BJ (cell line): ENCODE measurements around the gene RAPGEF5. TPM values are rescaled to one million over a fixed set of nuclear protein-coding genes. Genes with fewer than 3 reads are reported as not detected.

ENCODE experiments used
- CTCF ChIA-PET: fragments of 350-600 bp; formaldehyde crosslinking; extraction: SDS; loops from one replicate; lab custom pipeline; 2021; ENCODE audit warnings: antibody characterized with exemption, inconsistent platforms; lab: Yijun Ruan, JAX
- POLR2A ChIA-PET: fragments of 300-600 bp; sonication (Branson Sonifier 250); formaldehyde crosslinking; extraction: SDS; loops from one replicate; lab custom pipeline; 2021; ENCODE audit warnings: antibody characterized with exemption; lab: Charles Lee
- DNase-seq: peaks from one replicate; pipeline ENCODE4 v3.0.0-alpha.2; 2011; ENCODE audit warnings: low read depth
- H3K27me3 ChIP-seq: 2 replicates; pipeline ENCODE4 v1.6.0; 2011; ENCODE audit warnings: low read length; ENCODE audit not compliant: control insufficient read depth, insufficient read depth
- H3K36me3 ChIP-seq: 2 replicates; pipeline ENCODE4 v1.5.1; 2011; ENCODE audit warnings: low read length; ENCODE audit not compliant: control insufficient read depth, insufficient read depth
- H3K4me3 ChIP-seq: 2 replicates; pipeline ENCODE4 v1.5.1; 2011; ENCODE audit warnings: low read depth, mild to moderate bottlenecking, control low read depth, low read length
- CTCF ChIP-seq: IDR thresholded peaks from 2 replicates; pipeline ENCODE4 v1.5.1; 2011; ENCODE audit warnings: low read depth, mild to moderate bottlenecking, control low read depth, inconsistent platforms, low read length, moderate library complexity; ENCODE audit not compliant: insufficient read depth
- polyA plus RNA-seq: library from polyadenylated mRNA; depleted of rRNA; stranded (reverse); fragments of >200 nt; gene quantifications from 2 replicates; pipeline ENCODE4 v1.2.3, GENCODE V29; 2011

RAPGEF5 gene
- polyA plus RNA-seq, 1 experiment, result not detected

DNA sequence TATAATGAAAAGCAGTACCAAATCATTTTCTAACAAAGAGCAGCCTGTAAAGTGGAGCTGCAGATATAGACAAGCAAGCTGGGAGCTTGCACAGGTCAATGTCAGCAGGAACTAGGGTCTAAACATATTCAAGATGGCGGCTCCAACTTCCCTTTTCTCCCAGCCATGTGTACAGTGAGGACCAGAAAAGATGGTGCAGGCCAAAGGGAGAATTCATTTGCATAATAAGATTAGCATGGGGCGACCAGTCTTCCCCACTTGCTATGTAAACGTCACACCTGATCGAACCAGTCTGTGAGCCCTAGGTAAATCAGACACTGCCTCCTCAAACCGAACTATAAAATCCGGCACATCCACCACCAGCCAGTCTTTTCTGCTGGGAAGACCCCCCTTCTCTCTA is 4.4 kb upstream of the RAPGEF5 start:
- no peak for DNase-seq
- CTCF ChIA-PET, result interaction anchor here (1.0 to 1.1 kb wide), 2 partner anchors 21 to 83 kb away, joined by 3 read pairs; no protein-coding TSS in a partner anchor
- Histone ChIP-seq H3K27me3 (peaks cover 6% of the 10 kb centered on the region), H3K36me3 (no peaks in the 10 kb centered on the region), H3K4me3 (no peak overlapping the region)
- POLR2A ChIA-PET, result no interaction called here
- TF ChIP-seq CTCF, result no peak

DNA sequence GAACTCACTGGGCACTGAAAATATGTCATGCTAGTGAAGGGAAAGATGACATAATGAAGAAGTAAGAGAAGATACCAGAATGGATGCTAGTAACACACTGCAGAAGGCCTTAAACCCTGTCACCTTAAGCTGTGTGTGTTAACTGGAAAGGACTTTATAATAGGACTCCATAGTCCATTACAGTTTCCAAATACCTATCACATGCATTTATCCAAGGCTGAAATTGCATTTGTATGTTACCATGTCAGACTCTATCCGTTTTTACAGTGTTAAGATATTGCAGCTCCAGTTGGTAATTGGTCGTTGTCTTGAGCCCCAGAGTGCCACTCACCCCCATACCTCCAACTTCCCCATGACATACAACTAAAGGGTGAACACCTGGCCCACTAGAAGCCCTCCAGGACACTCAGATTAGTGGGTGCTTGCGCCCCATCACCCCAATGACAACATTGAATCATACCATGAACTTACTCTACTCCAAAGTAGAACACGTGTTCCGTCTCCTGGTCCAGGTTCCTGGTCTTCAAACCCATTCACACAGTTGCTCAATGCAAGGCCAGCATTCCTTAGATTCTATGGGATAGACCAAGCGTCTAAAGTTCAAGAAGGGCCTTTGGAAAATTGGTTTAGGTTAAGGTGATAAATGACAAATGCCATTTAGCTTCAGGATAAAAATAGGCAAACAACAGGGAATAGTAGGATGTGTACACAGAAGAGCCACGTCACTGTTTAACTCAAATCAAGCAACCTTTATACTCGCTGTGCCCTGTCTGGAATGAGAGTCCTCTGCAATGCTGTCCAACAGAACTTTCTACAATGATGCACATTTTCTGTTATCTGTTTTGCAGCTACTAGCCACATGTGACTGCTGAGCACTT is 2.1 kb upstream of the RAPGEF5 start:
- TF ChIP-seq CTCF, result no peak
- CTCF ChIA-PET, result interaction anchor here (0.6 kb wide), 1 partner anchor 1198 kb away, joined by 3 read pairs; no protein-coding TSS in a partner anchor

GRCh38 chr7:22357311-22358175 is 589 bp upstream of the RAPGEF5 start:
- Histone ChIP-seq H3K4me3 (no peak overlapping the region), H3K27me3 (peaks cover 7% of the 10 kb centered on the region), H3K36me3 (no peaks in the 10 kb centered on the region)
- POLR2A ChIA-PET, result no interaction called here
- CTCF ChIA-PET, result no interaction called here
- no peak for DNase-seq
- TF ChIP-seq CTCF, result no peak

More for the DNA sequence above, 2.1 kb upstream of the RAPGEF5 start:
- Histone ChIP-seq H3K36me3 (no peaks in the 10 kb centered on the region), H3K4me3 (no peak overlapping the region), H3K27me3 (peaks cover 9% of the 10 kb centered on the region)
- POLR2A ChIA-PET, result no interaction called here
- DNase-seq, result no peak

GRCh38 chr7:22356010-22356691 is 803 bp downstream of the RAPGEF5 start:
- TF ChIP-seq CTCF, result no peak
- no peaks in the 10 kb centered on the region for H3K36me3 ChIP-seq
- ChIA-PET CTCF (no interaction called here), POLR2A (no interaction called here)
- DNase-seq, result no peak
- H3K27me3 ChIP-seq, result peaks cover 7% of the 10 kb centered on the region
- H3K4me3 ChIP-seq, result no peak overlapping the region

- ChIA-PET CTCF (no interaction called here), POLR2A (no interaction called here)
- Histone ChIP-seq H3K36me3 (no peaks in the 10 kb centered on the region), H3K4me3 (no peak overlapping the region), H3K27me3 (peaks cover 7% of the 10 kb centered on the region)
- TF ChIP-seq CTCF, result no peak
- DNase-seq, result no peak
These were observed 1.3 kb downstream of the RAPGEF5 start for GRCh38 chr7:22355620-22356009.
